ENCODE data around the gene SLC25A18.

GRCh38 chr22:17514084-17514483 lies 49.2 kb upstream of the SLC25A18 start:
- TF ChIP-seq CTCF (IDR thresholded peaks at IDR 0.05) (no peak), ZFX (IDR thresholded peaks at IDR 0.05; ENCODE audit: borderline replicate concordance) (no peak)
